NCI-H748 (cell line): ENCODE data around the gene FAM181A.

Experiments
- DNase-seq: peaks from one replicate; lab custom pipeline; 2025; ENCODE audit not compliant: unreplicated experiment; lab: John Stamatoyannopoulos, UW

FAM181A gene

DNA sequence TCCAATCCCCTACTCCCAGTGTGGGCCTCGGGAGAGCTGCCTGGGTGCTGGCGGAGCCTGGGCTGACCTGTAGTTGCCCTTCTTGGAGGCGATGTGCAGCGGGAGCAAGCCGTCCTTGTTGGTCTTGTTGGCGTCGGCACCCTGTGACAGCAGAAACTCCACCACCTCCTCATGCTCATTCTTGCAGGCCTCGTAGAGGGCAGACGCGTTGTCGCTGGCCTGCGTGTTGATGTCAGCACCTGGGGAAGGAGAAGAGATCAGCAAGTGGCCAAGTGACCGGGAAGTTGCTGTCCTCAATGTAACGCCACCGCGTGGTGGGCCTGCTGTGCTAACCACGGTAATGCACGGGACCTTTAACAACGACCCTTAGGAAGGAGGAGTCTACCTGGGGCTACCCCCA is 20.1 kb downstream of the FAM181A start:
- no peak for DNase-seq

- no peak for DNase-seq
These were observed 22.4 kb downstream of the FAM181A start for GRCh38 chr14:93949511-93950075.

GRCh38 chr14:93950948-93951634 is 23.9 kb downstream of the FAM181A start:
- no peak for DNase-seq

GRCh38 chr14:93951635-93952540 is 24.7 kb downstream of the FAM181A start:
- DNase-seq, result peak; percentile 42

- DNase-seq, result no peak
These were observed 25.7 kb downstream of the FAM181A start for GRCh38 chr14:93952829-93953228.

GRCh38 chr14:93953263-93953662 is 26.1 kb downstream of the FAM181A start:
- no peak for DNase-seq

DNA sequence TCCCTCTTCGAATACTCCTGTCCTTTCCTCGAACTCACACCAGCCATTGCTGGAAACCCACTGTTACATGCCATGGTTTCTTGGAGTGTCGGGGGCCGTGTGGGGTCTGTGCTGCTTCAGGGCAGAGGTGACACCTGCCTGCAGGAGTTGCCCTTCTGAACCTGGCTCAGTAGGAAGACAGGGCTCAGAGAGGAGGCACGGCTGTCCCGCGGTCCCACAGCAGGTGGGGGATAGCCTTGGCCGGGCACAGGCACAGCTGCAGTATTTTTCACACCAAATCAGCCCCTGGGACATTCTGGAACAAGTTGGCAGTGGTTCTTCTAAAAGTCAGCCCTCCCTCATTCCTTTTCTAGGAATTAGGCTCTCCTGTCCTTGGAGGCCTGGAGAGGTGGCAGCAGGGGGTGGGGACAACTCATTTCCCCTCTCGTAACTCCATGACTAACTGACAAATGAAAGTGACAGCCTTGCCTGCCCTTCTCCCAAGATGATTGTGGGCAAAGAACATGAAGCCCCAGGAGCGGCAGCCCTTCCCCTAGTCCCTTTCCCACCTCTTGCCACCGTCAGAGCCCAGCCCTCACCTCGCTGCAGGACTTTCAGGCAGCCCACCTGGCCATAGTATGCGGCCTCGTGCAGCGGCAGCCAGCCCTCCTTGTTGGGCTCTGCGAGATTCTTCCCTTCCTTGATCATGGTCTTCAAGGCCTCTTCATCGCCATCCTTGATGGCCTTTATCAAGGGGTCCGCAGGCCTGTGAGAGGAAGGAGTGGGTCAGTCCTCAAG is 26.8 kb downstream of the FAM181A start:
- DNase-seq, result no peak

DNA sequence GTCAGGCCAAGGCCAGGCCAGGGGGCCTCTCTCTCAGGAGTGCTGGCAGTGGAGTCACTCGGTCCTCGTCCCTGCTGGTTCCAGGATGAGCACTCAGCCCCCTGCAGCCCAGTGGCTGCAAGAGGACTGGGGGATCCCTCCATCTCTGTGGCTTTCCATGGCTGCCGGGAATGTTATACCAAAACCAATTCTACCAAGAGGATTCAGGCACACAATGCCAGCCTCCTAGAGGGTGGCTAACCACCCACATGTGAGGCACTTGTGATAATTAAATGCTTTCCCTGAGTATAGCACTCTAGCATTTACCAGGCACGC is 27.3 kb downstream of the FAM181A start:
- no peak for DNase-seq

- DNase-seq, result peak; percentile 42
These were observed 28.0 kb downstream of the FAM181A start for GRCh38 chr14:93954900-93955849.

DNA sequence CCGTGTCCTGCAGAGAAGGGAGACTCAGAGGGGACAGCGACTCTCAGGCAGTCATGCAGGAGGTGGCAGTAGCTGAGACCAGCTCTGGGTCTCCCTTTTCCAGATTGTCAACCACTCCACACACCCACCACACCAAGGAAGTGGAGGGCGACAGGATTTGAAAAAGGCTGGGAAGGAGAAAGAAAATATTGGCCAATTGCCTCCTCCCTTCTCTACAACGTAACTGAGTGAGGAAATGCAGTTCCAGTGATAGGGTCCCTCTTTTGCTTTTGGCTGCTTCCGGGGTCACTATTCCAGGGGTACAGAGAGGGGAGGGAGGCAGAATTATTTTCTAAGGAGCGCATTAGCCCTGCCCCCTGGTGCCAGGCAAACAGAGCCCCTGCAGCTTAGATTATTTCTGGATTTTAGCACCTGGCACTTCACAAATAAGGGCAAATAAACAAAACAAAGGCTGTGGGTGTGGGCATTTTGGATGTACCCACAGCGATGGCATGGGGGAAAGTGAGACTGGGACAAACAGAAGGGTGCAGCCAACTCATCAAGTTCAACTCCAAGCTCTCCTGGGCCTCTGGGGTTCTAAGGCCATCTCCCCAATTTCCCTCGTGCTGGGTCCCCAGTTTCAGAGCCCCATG is 28.8 kb downstream of the FAM181A start:
- peak; percentile 68 for DNase-seq

DNA sequence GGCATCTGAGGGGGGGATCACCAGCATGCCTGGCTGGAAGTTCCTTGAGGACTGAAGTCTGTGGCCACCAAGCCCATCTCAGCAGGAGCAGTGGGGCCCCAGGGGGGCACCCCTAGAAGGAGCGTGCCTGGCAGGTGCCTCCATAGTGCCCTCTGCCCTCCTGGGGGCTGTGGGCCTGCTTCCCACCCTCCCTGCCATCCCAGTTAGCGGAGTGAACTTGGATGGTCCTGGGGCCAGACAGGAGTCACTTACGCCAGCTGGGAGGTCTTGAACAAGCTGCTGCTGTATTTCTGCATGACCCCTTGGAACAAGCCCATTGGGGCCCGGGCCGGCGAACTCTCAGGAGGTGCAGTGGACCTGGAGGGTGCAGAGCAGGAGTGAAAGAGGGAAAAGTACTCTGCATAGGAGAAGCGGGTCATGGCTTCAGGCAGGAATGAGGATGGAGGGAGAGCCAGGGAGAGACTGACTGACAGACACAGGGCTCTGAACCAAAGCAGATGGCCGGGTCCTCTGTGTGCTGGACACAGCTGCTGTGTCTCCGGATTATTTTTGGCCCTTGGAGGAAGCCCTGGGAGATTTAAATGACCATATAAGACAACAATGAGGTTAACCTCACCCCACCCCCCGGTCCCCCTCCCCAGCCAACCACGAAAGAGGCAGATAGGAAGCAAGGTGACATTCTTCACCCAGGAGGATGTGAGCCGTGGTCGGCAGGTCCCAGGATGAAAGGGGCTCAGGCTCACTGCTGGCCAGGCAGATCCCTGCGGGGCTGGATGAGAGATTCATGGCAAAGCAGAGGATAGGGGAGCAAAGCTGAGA is 29.6 kb downstream of the FAM181A start:
- DNase-seq, result no peak

DNA sequence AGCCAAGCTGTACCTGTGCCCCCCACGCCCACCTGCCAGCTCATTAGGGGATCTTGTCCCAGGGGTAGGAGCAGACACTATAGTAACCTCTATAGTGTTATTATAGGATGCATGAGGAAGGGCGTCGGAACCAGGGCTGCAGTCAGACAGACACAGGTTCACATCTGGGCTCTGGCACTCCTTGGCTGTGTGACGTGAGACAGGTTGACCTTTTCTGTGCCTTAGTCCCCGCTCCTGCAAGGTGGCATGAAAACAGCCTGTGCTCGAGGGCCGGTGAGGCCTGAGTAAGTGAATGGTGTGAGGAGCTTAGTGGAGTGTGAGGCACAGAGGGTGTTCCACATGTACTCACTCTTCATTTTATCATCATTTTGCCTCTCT is 30.2 kb downstream of the FAM181A start:
- no peak for DNase-seq

DNA sequence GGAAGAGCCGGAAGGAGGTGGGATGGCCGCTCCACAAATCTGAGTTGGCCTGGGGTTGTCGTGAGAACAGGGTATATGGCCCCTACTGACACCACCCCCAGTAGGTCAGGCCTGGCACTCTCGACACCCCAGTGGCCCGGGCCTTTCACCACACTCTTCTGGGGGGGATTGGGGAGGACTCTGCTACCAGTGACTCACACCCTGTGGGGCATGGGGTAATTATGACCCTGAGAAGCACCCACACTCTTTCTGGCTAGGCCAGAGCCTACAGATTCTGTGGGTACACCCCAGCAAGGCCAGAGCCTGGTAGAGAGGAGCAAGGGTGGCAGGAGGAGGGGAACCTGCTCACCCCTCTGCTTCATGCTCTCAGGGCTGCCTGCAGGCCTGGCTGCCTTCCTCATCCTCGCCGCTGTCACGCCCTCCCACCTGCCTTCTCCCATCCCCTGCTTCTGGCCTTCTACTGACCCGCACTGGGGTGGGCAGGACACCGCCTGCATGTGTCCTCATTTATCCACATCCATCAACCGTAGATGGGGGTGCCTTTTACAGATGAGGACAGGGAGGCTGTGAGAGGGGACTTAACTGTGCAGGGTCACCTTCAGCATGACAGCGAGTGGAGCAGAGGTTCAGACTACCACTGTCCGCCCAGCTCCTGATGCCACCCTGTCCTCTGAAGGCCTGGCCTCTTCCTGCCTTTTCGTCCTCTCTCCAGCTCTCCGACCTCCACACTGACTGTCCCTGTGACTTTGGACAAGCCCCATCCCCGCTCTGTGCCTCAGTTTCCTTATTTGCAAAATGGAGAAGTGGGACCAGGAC is 30.8 kb downstream of the FAM181A start:
- no peak for DNase-seq

DNA sequence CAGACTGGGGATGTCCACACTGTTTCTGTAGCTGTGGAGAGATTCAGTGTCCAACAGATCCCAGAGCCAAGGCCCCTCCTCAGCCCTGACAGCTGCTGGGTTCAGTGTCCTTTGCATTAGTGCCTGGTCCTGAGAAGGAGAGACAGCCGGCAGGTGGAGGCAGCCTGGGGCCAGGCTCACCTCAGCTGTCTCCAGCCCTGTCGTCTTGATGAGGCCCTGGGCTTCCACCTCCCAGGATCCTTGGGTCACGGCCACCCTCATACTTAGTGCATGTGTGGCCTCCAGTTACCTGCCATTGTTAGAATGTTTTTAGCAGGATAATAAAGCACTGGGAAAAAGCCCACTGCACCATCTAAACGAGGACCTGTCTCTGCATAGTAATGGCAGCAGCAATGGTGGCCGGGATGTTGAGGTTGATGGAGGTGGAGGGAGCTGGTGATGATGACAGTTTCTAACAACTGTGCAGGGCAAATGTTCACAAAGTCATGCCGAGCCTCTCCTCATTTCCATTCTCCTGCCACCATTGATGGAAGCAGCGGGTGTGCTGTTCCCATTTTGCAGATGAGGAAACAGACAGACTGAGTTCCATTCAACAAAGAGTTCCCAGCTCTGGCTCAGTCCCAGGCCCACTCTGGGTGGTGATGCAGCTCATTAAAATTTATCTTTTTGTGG is 31.6 kb downstream of the FAM181A start:
- no peak for DNase-seq

DNA sequence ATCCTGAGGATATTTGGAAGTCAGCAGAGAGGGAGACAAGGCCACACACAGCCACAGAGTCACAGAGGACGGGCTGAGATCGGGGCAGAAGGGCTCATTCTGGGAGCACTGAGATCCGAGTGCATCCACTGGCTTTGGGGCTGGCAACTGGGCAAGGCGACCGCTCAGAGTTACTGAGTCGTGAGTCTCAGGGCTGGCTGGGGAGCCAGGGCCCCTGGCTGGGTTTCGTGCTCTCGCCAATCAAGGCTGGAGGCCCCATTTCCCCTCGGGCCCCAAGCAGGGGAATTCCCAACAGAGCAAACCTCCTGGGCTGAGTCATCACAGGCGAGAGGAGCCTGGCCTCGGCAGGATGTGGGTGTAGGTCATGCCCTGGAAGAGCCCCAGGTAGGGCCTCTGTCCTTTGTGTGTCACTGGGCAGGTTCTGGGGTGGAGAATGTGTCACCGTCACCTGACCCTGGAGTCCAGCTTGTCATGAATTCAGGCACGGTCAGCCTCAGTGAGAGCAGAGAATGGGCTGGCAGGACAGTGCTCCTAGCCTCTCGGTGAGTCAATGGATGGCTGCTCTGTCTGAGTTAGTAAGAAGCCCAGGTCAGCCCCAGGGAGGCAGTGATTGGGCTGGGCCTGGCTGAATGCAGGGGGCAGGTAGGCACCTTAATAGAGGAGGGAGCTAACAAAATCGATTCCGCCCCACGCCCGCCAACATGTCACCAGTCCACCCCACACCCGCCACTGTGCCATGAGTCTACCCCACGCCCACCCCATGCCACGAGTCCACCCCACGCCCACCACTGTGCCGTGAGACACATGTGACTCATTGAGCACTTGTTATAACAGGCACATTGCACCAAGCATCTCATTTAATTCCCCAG is 32.3 kb downstream of the FAM181A start:
- DNase-seq, result no peak

- no peak for DNase-seq
These were observed 32.9 kb downstream of the FAM181A start for GRCh38 chr14:93960108-93960475.
